B cell (primary cell): ENCODE measurements around the gene RNF17.

Experiments
- CTCF ChIP-seq: fragments of 200-600 bp; IDR thresholded peaks from one replicate; pipeline ENCODE4 v1.8.0; 2022; ENCODE audit warnings: antibody characterized with exemption, mild to moderate bottlenecking
- EZH2 ChIP-seq: IDR thresholded peaks from 2 replicates; pipeline ENCODE4 v1.6.1; 2012; ENCODE audit warnings: borderline replicate concordance, low read depth, mild to moderate bottlenecking, moderate library complexity, low read length; ENCODE audit not compliant: insufficient read depth, poor library complexity, severe bottlenecking

GRCh38 chr13:24922745-24923591, 159.0 kb downstream of the RNF17 start:
- TF ChIP-seq CTCF (peak; percentile 16), EZH2 (no peak)
